Measurements from ENCODE around the gene SLC35A5.

- no peak for TF ChIP-seq CTCF (IDR thresholded peaks at IDR 0.05)
- no peak for TF ChIP-seq POLR2A (IDR thresholded peaks at IDR 0.05)
Observed at GRCh38 chr3:112619295-112619694, 57.5 kb downstream of the SLC35A5 start.

Data from testis (tissue), 2 donors.